Measurements from ENCODE around the gene KRTAP5-8.

DNA sequence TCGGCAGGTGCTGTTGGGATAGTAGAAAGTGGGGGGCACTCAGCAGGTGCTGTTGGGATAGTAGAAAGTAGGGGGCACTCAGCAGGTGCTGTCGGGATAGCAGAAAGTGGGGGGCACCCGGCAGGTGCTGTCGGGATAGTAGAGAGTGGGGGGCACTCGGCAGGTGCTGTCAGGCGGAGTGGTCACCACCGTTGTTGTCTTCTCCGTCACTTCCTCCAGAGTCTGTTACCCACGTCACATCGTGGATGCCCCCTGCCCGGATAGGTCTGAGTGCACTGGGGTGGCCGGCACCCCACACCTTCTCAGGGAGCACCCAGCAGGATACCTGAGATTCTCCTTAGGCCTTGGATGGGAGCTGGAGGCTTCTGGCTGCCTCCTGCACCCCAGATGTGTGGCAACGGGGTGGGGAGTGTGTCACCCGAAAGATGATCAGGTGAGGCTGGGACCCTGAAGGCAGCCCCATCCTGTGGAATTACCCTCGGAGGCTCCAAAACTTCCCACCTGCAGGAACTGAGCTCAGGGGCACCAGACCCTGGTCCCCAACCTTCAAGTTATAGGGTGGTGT lies 34.9 kb upstream of the KRTAP5-8 start:
- TF ChIP-seq, protein P1, sequence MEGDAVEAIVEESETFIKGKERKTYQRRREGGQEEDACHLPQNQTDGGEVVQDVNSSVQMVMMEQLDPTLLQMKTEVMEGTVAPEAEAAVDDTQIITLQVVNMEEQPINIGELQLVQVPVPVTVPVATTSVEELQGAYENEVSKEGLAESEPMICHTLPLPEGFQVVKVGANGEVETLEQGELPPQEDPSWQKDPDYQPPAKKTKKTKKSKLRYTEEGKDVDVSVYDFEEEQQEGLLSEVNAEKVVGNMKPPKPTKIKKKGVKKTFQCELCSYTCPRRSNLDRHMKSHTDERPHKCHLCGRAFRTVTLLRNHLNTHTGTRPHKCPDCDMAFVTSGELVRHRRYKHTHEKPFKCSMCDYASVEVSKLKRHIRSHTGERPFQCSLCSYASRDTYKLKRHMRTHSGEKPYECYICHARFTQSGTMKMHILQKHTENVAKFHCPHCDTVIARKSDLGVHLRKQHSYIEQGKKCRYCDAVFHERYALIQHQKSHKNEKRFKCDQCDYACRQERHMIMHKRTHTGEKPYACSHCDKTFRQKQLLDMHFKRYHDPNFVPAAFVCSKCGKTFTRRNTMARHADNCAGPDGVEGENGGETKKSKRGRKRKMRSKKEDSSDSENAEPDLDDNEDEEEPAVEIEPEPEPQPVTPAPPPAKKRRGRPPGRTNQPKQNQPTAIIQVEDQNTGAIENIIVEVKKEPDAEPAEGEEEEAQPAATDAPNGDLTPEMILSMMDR (IDR thresholded peaks at IDR 0.05): no peak
- no peak for TF ChIP-seq POLR2A (IDR thresholded peaks at IDR 0.05)

Data from right lobe of liver (tissue), 4 donors.